Neural cell (in vitro differentiated cells): ENCODE data around the gene SKIC3. TPM values are rescaled to one million over a fixed set of nuclear protein-coding genes. Genes with fewer than 3 reads are reported as not detected.

Source experiments
- H2AFZ ChIP-seq: fragments of 200-600, 300-800 bp; sonication (generic), shearing (Covaris generic); 2 replicates; pipeline ENCODE4 v1.6.0; 2014; ENCODE audit warnings: low read depth, mild to moderate bottlenecking, antibody characterized with exemption, low read length, moderate library complexity
- H3F3A ChIP-seq: fragments of 200-600 bp; shearing (Covaris generic); 2 replicates; pipeline ENCODE4 v1.6.1; 2016; ENCODE audit warnings: mild to moderate bottlenecking, moderate library complexity, mixed read lengths, antibody characterized with exemption, low read length; ENCODE audit not compliant: insufficient read depth, poor library complexity, severe bottlenecking
- H3K27ac ChIP-seq: fragments of 200-600, 300-800 bp; sonication (generic), shearing (Covaris generic); 2 replicates; pipeline ENCODE4 v1.5.1; 2014; ENCODE audit warnings: mild to moderate bottlenecking, low read length, moderate library complexity
- H3K27me3 ChIP-seq: fragments of 300-800, 200-600 bp; sonication (generic), shearing (Covaris generic); 2 replicates; pipeline ENCODE4 v1.6.0; 2014; ENCODE audit warnings: mild to moderate bottlenecking, low read depth, low read length, moderate library complexity; ENCODE audit not compliant: insufficient read depth
- H3K36me3 ChIP-seq: fragments of 300-800, 200-600 bp; sonication (generic), shearing (Covaris generic); 2 replicates; pipeline ENCODE4 v1.5.1; 2014; ENCODE audit warnings: mild to moderate bottlenecking, antibody characterized with exemption, low read length, moderate library complexity; ENCODE audit not compliant: insufficient read depth
- H3K4me2 ChIP-seq: fragments of 300-800, 200-600 bp; sonication (generic), shearing (Covaris generic); 2 replicates; pipeline ENCODE4 v1.6.0; 2014; ENCODE audit warnings: mild to moderate bottlenecking, low read length
- H3K4me3 ChIP-seq: fragments of 300-800, 200-600 bp; sonication (generic), shearing (Covaris generic); 2 replicates; pipeline ENCODE4 v1.5.1; 2014; ENCODE audit warnings: mild to moderate bottlenecking, low read length, moderate library complexity
- H3K79me2 ChIP-seq: fragments of 200-600 bp; shearing (Covaris generic); replicated peaks from 2 replicates; pipeline ENCODE4 v1.6.0; 2014; ENCODE audit warnings: mild to moderate bottlenecking, low read length, moderate library complexity; ENCODE audit not compliant: insufficient read depth
- H3K9ac ChIP-seq: fragments of 300-800, 200-600 bp; sonication (generic), shearing (Covaris generic); 2 replicates; pipeline ENCODE4 v1.6.1; 2016; ENCODE audit warnings: mild to moderate bottlenecking, low read length, mixed read lengths
- H3K9me2 ChIP-seq: fragments of 200-600 bp; shearing (Covaris generic); 2 replicates; pipeline ENCODE4 v1.6.1; 2016; ENCODE audit warnings: mild to moderate bottlenecking, low read length, mixed read lengths; ENCODE audit not compliant: insufficient read depth
- H3K9me3 ChIP-seq: fragments of 200-600, 300-800 bp; sonication (generic), shearing (Covaris generic); 2 replicates; pipeline ENCODE4 v1.6.1; 2016; ENCODE audit warnings: mild to moderate bottlenecking, mixed run types, low read length, moderate library complexity, mixed read lengths
- H4K20me1 ChIP-seq: fragments of 200-600 bp; shearing (Covaris generic); 2 replicates; pipeline ENCODE4 v1.6.1; 2016; ENCODE audit warnings: mild to moderate bottlenecking, mixed run types; ENCODE audit not compliant: insufficient read depth
- CTCF ChIP-seq: fragments of 450-650 bp; IDR thresholded peaks from 2 replicates; pipeline ENCODE4 v1.5.1; 2014; ENCODE audit warnings: antibody characterized with exemption, mild to moderate bottlenecking, moderate library complexity; ENCODE audit not compliant: poor library complexity, severe bottlenecking
- EP300 ChIP-seq: fragments of 450-650 bp; conservative IDR thresholded peaks from 2 replicates; pipeline ENCODE4 v1.6.1; 2014; ENCODE audit warnings: antibody characterized with exemption, mild to moderate bottlenecking, moderate library complexity; ENCODE audit not compliant: poor library complexity, severe bottlenecking
- EZH2 ChIP-seq: fragments of 200-600, 300-800 bp; shearing (Covaris generic), sonication (generic); IDR thresholded peaks from 2 replicates; pipeline ENCODE4 v1.6.1; 2014; ENCODE audit warnings: antibody characterized with exemption, low read length, borderline replicate concordance, mild to moderate bottlenecking; ENCODE audit not compliant: insufficient read depth, poor library complexity, severe bottlenecking
- MXI1 ChIP-seq: fragments of 450-650 bp; conservative IDR thresholded peaks from 2 replicates; pipeline ENCODE4 v1.6.1; 2014; ENCODE audit warnings: antibody characterized with exemption, mild to moderate bottlenecking; ENCODE audit not compliant: poor library complexity, severe bottlenecking
- POLR2AphosphoS5 ChIP-seq: IDR thresholded peaks from 2 replicates; pipeline ENCODE4 v1.6.1; 2012
- RAD21 ChIP-seq: fragments of 450-650 bp; conservative IDR thresholded peaks from 2 replicates; pipeline ENCODE4 v1.6.1; 2014; ENCODE audit warnings: antibody characterized with exemption, mild to moderate bottlenecking, moderate library complexity
- REST ChIP-seq: IDR thresholded peaks from 2 replicates; pipeline ENCODE4 v1.6.1; 2012; ENCODE audit warnings: borderline replicate concordance
- SMC3 ChIP-seq: fragments of 450-650 bp; conservative IDR thresholded peaks from 2 replicates; pipeline ENCODE4 v1.6.1; 2014; ENCODE audit warnings: antibody characterized with exemption, mild to moderate bottlenecking, moderate library complexity; ENCODE audit not compliant: poor library complexity
- TAF1 ChIP-seq: IDR thresholded peaks from 2 replicates; pipeline ENCODE4 v1.6.1; 2012; ENCODE audit warnings: low read depth
- polyA plus RNA-seq: library from polyadenylated mRNA; depleted of rRNA; stranded (reverse); fragments of >200 nt; gene quantifications from 2 replicates; pipeline ENCODE4 v1.2.3, GENCODE V29; 2014

Gene SKIC3
- polyA plus RNA-seq, 1 donor from 2014 or later = 145 TPM

- Histone ChIP-seq H3K4me2 (no peak overlapping the region), H3K9me2 (no peaks in the 10 kb centered on the region), H3K27me3 (no peaks in the 10 kb centered on the region), H3K9me3 (no peaks in the 10 kb centered on the region), H2AFZ (no peak overlapping the region), H3K27ac (no peak overlapping the region), H3K79me2 (no peaks in the 10 kb centered on the region), H3K4me3 (no peak overlapping the region), H4K20me1 (no peaks in the 10 kb centered on the region), H3K36me3 (peaks cover 7% of the 10 kb centered on the region), H3F3A (no peaks in the 10 kb centered on the region), H3K9ac (no peak overlapping the region)
- no peak for TF ChIP-seq SMC3
- no peak for TF ChIP-seq EP300
- no peak for TF ChIP-seq RAD21
- no peak for TF ChIP-seq TAF1
- no peak for TF ChIP-seq MXI1
- no peak for TF ChIP-seq POLR2AphosphoS5
These were observed 24.4 kb downstream of the SKIC3 start for GRCh38 chr5:95530416-95530815.

GRCh38 chr5:95528565-95528964 lies 26.2 kb downstream of the SKIC3 start:
- Histone ChIP-seq H3K27ac (no peak overlapping the region), H3K9me2 (no peaks in the 10 kb centered on the region), H3K4me2 (no peak overlapping the region), H4K20me1 (no peaks in the 10 kb centered on the region), H3K27me3 (no peaks in the 10 kb centered on the region), H3K79me2 (no peaks in the 10 kb centered on the region), H2AFZ (no peak overlapping the region), H3K36me3 (peaks cover 7% of the 10 kb centered on the region), H3K9me3 (no peaks in the 10 kb centered on the region), H3F3A (no peaks in the 10 kb centered on the region), H3K4me3 (no peak overlapping the region), H3K9ac (no peak overlapping the region)
- no peak for TF ChIP-seq EZH2

- no peak overlapping the region for H3K9ac ChIP-seq
- no peak overlapping the region for H3K4me3 ChIP-seq
- H3F3A ChIP-seq = no peaks in the 10 kb centered on the region
- H3K36me3 ChIP-seq = peaks cover 7% of the 10 kb centered on the region
- H3K9me2 ChIP-seq = no peaks in the 10 kb centered on the region
- no peak overlapping the region for H3K4me2 ChIP-seq
- H3K9me3 ChIP-seq = no peaks in the 10 kb centered on the region
- H3K27ac ChIP-seq = no peak overlapping the region
- no peaks in the 10 kb centered on the region for H3K27me3 ChIP-seq
- H4K20me1 ChIP-seq = no peaks in the 10 kb centered on the region
- H3K79me2 ChIP-seq = no peaks in the 10 kb centered on the region
- H2AFZ ChIP-seq = no peak overlapping the region
- TF ChIP-seq SMC3 = no peak
- TF ChIP-seq EZH2 = no peak
- no peak for TF ChIP-seq REST
- no peak for TF ChIP-seq MXI1
- no peak for TF ChIP-seq TAF1
- no peak for TF ChIP-seq CTCF
- TF ChIP-seq RAD21 = no peak
- TF ChIP-seq EP300 = no peak
- no peak for TF ChIP-seq POLR2AphosphoS5
These were observed 27.9 kb downstream of the SKIC3 start for GRCh38 chr5:95526871-95527270.
